Measurements from ENCODE around the gene CACNA1S. TPM values are rescaled to one million over a fixed set of nuclear protein-coding genes. Genes with fewer than 3 reads are reported as not detected.

The CACNA1S gene
- total RNA-seq, 1 experiment from 2014 or later, result 0.02 TPM

DNA sequence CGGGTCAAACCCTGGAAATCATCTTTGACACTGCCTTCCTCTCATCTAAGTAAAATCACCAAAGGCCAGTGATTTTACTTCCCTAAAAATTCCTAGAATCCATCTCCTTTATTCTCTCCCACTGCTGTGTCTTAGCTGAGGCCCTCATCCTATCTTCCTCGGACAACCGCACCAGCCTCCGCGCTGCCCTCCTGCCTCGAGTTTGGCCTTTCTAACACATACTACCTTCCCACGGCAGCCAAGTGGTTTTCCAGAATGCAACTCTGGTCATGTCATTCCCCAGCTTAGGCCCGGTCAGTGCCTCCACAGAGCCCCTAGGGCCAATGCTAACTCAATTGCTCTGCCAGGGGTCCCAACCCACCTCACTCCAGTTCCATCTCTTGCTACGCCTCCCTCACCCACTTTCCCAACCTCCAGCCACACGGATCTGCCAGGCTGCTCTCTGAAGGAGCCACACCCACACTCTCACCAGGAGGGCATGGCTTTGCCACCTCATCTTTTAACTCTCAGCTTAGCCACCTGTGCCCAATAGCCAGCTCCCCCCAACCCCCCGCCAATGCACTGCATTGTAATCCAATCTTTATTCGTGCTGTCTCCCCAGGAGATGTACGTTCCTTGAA lies 35.3 kb upstream of the CACNA1S start (continued):
- TF ChIP-seq, protein P1, sequence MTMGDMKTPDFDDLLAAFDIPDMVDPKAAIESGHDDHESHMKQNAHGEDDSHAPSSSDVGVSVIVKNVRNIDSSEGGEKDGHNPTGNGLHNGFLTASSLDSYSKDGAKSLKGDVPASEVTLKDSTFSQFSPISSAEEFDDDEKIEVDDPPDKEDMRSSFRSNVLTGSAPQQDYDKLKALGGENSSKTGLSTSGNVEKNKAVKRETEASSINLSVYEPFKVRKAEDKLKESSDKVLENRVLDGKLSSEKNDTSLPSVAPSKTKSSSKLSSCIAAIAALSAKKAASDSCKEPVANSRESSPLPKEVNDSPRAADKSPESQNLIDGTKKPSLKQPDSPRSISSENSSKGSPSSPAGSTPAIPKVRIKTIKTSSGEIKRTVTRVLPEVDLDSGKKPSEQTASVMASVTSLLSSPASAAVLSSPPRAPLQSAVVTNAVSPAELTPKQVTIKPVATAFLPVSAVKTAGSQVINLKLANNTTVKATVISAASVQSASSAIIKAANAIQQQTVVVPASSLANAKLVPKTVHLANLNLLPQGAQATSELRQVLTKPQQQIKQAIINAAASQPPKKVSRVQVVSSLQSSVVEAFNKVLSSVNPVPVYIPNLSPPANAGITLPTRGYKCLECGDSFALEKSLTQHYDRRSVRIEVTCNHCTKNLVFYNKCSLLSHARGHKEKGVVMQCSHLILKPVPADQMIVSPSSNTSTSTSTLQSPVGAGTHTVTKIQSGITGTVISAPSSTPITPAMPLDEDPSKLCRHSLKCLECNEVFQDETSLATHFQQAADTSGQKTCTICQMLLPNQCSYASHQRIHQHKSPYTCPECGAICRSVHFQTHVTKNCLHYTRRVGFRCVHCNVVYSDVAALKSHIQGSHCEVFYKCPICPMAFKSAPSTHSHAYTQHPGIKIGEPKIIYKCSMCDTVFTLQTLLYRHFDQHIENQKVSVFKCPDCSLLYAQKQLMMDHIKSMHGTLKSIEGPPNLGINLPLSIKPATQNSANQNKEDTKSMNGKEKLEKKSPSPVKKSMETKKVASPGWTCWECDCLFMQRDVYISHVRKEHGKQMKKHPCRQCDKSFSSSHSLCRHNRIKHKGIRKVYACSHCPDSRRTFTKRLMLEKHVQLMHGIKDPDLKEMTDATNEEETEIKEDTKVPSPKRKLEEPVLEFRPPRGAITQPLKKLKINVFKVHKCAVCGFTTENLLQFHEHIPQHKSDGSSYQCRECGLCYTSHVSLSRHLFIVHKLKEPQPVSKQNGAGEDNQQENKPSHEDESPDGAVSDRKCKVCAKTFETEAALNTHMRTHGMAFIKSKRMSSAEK (CRISPR knock-in tag; IDR thresholded peaks at IDR 0.05; ENCODE audit: borderline replicate concordance), result no peak
- no peak for TF ChIP-seq ZNF121 (CRISPR knock-in tag; IDR thresholded peaks at IDR 0.05)
- TF ChIP-seq JUN (CRISPR knock-in tag; IDR thresholded peaks at IDR 0.05), result no peak
- TF ChIP-seq, protein P2, sequence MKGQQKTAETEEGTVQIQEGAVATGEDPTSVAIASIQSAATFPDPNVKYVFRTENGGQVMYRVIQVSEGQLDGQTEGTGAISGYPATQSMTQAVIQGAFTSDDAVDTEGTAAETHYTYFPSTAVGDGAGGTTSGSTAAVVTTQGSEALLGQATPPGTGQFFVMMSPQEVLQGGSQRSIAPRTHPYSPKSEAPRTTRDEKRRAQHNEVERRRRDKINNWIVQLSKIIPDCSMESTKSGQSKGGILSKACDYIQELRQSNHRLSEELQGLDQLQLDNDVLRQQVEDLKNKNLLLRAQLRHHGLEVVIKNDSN (CRISPR knock-in tag; IDR thresholded peaks at IDR 0.05), result no peak
- no peak for TF ChIP-seq FOXK1 (CRISPR knock-in tag; IDR thresholded peaks at IDR 0.05)
- no peak for TF ChIP-seq CREM (CRISPR knock-in tag; IDR thresholded peaks at IDR 0.05)
- TF ChIP-seq PRRX2 (CRISPR knock-in tag; IDR thresholded peaks at IDR 0.05), result no peak
- no peak for TF ChIP-seq KAT7 (CRISPR knock-in tag; IDR thresholded peaks at IDR 0.05; ENCODE audit: borderline replicate concordance)
- no peak for TF ChIP-seq TEAD4 (CRISPR knock-in tag; IDR thresholded peaks at IDR 0.05)
- TF ChIP-seq IRF2 (CRISPR knock-in tag; IDR thresholded peaks at IDR 0.05; ENCODE audit: borderline replicate concordance, low read depth), result no peak
- TF ChIP-seq ZNF263 (CRISPR knock-in tag; IDR thresholded peaks at IDR 0.05; ENCODE audit: low read depth), result no peak
- no peak for TF ChIP-seq ZNF232 (CRISPR knock-in tag; IDR thresholded peaks at IDR 0.05)
- TF ChIP-seq, protein P3, sequence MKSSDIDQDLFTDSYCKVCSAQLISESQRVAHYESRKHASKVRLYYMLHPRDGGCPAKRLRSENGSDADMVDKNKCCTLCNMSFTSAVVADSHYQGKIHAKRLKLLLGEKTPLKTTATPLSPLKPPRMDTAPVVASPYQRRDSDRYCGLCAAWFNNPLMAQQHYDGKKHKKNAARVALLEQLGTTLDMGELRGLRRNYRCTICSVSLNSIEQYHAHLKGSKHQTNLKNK (CRISPR knock-in tag; IDR thresholded peaks at IDR 0.05), result no peak

DNA sequence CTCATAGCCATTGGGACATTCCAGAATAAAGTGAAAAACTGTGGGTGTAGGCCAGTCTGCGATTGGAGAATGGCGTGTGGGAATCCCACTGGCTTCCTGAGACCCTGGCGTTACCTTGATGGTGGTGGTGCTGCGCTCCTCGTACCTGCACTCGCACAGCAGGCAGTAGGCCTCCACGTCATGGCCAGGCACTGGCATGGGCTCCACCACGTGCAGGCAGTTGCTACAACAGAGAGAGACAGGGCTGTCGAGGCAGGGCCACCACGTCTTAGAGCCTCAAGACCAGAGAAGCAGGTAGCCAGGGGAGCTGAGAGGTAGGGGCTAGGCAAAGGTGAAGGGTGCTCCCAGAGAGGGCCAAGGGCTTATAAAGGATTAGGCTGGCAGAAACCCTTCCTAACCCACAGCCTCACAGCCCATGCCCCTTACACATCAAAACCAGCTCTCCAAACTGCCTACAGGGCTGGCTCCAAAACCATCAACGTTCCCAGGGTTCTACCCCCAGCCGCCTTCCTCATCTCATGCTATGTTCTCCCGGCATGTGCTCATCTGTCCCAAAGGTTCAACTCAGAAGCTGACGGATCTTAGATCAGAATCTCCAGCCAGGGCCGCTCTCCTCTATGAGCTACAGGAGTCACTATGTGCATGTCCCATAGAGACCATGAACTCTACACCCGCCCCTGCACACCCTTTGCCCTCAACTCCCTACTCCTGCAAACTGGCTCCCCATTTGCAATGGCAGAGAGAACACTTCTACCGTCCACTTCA lies 34.6 kb upstream of the CACNA1S start:
- DNase-seq (ENCODE audit: low spot score) (no peak), ATAC-seq (no peak)
- Mint-ChIP-seq H3K27me3 (ENCODE audit: low read depth) (no peaks in the 10 kb centered on the region), H3K36me3 (peaks cover 90% of the 10 kb centered on the region), H3K27ac (no peak overlapping the region), H3K9me3 (no peaks in the 10 kb centered on the region), H3K4me1 (no peaks in the 10 kb centered on the region), H3K4me3 (no peak overlapping the region)
- ChIA-PET CTCF (no interaction called here), POLR2A (no interaction called here)
- TF ChIP-seq, protein P3 (CRISPR knock-in tag; IDR thresholded peaks at IDR 0.05), result no peak
- TF ChIP-seq, protein P4, sequence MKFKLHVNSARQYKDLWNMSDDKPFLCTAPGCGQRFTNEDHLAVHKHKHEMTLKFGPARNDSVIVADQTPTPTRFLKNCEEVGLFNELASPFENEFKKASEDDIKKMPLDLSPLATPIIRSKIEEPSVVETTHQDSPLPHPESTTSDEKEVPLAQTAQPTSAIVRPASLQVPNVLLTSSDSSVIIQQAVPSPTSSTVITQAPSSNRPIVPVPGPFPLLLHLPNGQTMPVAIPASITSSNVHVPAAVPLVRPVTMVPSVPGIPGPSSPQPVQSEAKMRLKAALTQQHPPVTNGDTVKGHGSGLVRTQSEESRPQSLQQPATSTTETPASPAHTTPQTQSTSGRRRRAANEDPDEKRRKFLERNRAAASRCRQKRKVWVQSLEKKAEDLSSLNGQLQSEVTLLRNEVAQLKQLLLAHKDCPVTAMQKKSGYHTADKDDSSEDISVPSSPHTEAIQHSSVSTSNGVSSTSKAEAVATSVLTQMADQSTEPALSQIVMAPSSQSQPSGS (CRISPR knock-in tag; IDR thresholded peaks at IDR 0.05; ENCODE audit: borderline replicate concordance, low read depth), result no peak
- TF ChIP-seq FOXP1 (CRISPR knock-in tag; IDR thresholded peaks at IDR 0.05; ENCODE audit: borderline replicate concordance), result no peak
- TF ChIP-seq, protein P5, sequence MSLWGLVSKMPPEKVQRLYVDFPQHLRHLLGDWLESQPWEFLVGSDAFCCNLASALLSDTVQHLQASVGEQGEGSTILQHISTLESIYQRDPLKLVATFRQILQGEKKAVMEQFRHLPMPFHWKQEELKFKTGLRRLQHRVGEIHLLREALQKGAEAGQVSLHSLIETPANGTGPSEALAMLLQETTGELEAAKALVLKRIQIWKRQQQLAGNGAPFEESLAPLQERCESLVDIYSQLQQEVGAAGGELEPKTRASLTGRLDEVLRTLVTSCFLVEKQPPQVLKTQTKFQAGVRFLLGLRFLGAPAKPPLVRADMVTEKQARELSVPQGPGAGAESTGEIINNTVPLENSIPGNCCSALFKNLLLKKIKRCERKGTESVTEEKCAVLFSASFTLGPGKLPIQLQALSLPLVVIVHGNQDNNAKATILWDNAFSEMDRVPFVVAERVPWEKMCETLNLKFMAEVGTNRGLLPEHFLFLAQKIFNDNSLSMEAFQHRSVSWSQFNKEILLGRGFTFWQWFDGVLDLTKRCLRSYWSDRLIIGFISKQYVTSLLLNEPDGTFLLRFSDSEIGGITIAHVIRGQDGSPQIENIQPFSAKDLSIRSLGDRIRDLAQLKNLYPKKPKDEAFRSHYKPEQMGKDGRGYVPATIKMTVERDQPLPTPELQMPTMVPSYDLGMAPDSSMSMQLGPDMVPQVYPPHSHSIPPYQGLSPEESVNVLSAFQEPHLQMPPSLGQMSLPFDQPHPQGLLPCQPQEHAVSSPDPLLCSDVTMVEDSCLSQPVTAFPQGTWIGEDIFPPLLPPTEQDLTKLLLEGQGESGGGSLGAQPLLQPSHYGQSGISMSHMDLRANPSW (CRISPR knock-in tag; conservative IDR thresholded peaks at IDR 0.05; ENCODE audit: low read depth), result no peak
- TF ChIP-seq, protein P6, sequence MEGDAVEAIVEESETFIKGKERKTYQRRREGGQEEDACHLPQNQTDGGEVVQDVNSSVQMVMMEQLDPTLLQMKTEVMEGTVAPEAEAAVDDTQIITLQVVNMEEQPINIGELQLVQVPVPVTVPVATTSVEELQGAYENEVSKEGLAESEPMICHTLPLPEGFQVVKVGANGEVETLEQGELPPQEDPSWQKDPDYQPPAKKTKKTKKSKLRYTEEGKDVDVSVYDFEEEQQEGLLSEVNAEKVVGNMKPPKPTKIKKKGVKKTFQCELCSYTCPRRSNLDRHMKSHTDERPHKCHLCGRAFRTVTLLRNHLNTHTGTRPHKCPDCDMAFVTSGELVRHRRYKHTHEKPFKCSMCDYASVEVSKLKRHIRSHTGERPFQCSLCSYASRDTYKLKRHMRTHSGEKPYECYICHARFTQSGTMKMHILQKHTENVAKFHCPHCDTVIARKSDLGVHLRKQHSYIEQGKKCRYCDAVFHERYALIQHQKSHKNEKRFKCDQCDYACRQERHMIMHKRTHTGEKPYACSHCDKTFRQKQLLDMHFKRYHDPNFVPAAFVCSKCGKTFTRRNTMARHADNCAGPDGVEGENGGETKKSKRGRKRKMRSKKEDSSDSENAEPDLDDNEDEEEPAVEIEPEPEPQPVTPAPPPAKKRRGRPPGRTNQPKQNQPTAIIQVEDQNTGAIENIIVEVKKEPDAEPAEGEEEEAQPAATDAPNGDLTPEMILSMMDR (IDR thresholded peaks at IDR 0.05), result no peak
- TF ChIP-seq GABPB1 (CRISPR knock-in tag; IDR thresholded peaks at IDR 0.05), result no peak
- no peak for TF ChIP-seq HMGA2 (CRISPR knock-in tag; IDR thresholded peaks at IDR 0.05)
- no peak for TF ChIP-seq ZNF219 (CRISPR knock-in tag; IDR thresholded peaks at IDR 0.05; ENCODE audit: borderline replicate concordance)
- TF ChIP-seq, protein P7, sequence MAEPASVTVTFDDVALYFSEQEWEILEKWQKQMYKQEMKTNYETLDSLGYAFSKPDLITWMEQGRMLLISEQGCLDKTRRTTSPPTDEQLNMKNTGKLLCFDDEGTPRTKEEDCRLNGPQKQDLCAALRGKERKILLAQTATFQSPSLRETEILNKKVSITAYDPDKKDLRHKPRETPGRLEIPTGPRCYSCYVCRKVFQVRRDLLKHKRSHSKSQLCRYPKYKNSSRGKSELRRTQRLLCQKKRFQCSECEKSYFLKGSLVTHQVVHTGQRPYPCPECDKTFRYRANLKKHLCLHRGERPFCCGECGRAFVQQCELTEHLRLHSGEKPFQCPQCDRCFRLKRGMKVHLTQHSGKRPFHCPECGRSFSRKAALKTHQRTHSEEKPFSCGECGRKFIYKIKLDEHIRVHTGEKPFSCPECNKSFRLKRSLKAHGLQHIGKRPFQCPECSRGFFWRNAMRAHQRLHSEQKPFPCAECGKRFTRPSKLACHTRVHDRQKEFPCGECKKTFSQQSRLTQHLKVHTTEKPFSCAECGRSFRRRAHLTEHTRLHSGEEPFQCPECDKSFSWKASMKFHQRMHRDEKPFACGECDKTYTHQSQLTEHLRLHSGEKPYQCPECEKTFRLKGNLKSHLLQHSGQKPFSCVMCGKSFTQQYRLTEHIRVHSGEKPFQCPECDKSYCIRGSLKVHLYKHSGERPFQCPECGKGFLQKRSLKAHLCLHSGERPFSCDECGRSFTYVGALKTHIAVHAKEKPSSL (CRISPR knock-in tag; conservative IDR thresholded peaks at IDR 0.05), result no peak

Measured in WTC11 (cell line).